Stimulated activated CD4-positive, alpha-beta T cell treated with anti-CD3 and anti-CD28 coated beads, Interleukin-4, amount 100 ng/mL, for 24 hours (primary cell): ENCODE data around the gene ARSB.
"Not testable (repeated sequence)": the region's sequence is repeated elsewhere in the genome, so short reads cannot be mapped to it uniquely, and the experiment has no call there.

Source experiments
- DNase-seq: peaks from one replicate; pipeline ENCODE4 v3.0.0-alpha.2; 2020

The ARSB gene

GRCh38 chr5:78930721-78931120 is 54.4 kb downstream of the ARSB start:
- no peak for DNase-seq

- no peak for DNase-seq
Measured at GRCh38 chr5:78929833-78930232, 55.3 kb downstream of the ARSB start.

GRCh38 chr5:78927657-78928282 is 57.3 kb downstream of the ARSB start:
- no peak for DNase-seq

GRCh38 chr5:78926252-78926651 is 58.9 kb downstream of the ARSB start:
- no peak for DNase-seq

GRCh38 chr5:78925129-78925876 is 59.8 kb downstream of the ARSB start:
- no peak for DNase-seq

GRCh38 chr5:78923622-78923970 is 61.5 kb downstream of the ARSB start:
- DNase-seq = no peak

GRCh38 chr5:78922879-78923621 is 62.1 kb downstream of the ARSB start:
- no peak for DNase-seq

- no peak for DNase-seq
Measured at GRCh38 chr5:78920604-78921003, 64.5 kb downstream of the ARSB start.

- DNase-seq = no peak
Measured at GRCh38 chr5:78919796-78920195, 65.3 kb downstream of the ARSB start.

GRCh38 chr5:78916044-78916443 is 69.1 kb downstream of the ARSB start:
- DNase-seq = no peak

GRCh38 chr5:78915170-78915569 is 69.9 kb downstream of the ARSB start:
- DNase-seq = no peak

GRCh38 chr5:78912811-78913210 is 72.3 kb downstream of the ARSB start:
- DNase-seq = no peak

GRCh38 chr5:78912085-78912771 is 72.9 kb downstream of the ARSB start:
- no peak for DNase-seq

GRCh38 chr5:78909224-78909983 is 75.7 kb downstream of the ARSB start:
- not testable (repeated sequence) for DNase-seq

GRCh38 chr5:78908173-78909061 is 76.7 kb downstream of the ARSB start:
- DNase-seq = no peak

GRCh38 chr5:78907255-78907891 is 77.7 kb downstream of the ARSB start:
- no peak for DNase-seq

- no peak for DNase-seq
Measured at GRCh38 chr5:78905084-78905938, 79.8 kb downstream of the ARSB start.

- no peak for DNase-seq
Measured at GRCh38 chr5:78903861-78904260, 81.2 kb downstream of the ARSB start.

- DNase-seq = no peak
Measured at GRCh38 chr5:78903353-78903752, 81.8 kb downstream of the ARSB start.

- DNase-seq = no peak
Measured at GRCh38 chr5:78899922-78900362, 85.2 kb downstream of the ARSB start.
